HepG2 (cell line): ENCODE data around the gene RSAD1. TPM values are rescaled to one million over a fixed set of nuclear protein-coding genes. Genes with fewer than 3 reads are reported as not detected.

Source experiments
- ATAC-seq: fragments of 200-7000 bp; cut with Tn5 transposase; 3 replicates; pipeline ENCODE4 v1.9.1; 2020; ENCODE audit warnings: mild to moderate bottlenecking, moderate library complexity
- BruUV-seq: library from RNA; stranded (reverse); fragments of 400-500 nt; replicated peaks from 2 replicates; lab custom pipeline; 2021; lab: Mats Ljungman, UMichigan
- CTCF ChIA-PET: fragments of 300-600 bp; formaldehyde crosslinking; extraction: SDS; loops from one replicate; lab custom pipeline; 2021; ENCODE audit warnings: low total read pairs, inconsistent platforms, low intra/inter-chr PET ratio; lab: Yijun Ruan, JAX
- POLR2A ChIA-PET: fragments of 350-600 bp; sonication (Branson Sonifier 250); formaldehyde crosslinking; loops from one replicate; lab custom pipeline; 2020; ENCODE audit warnings: antibody characterized with exemption, inconsistent platforms; lab: Yijun Ruan, JAX
- DNase-seq: peaks from one replicate; pipeline ENCODE4 v3.0.0-alpha.2; 2015; ENCODE audit warnings: low spot score
- FAIRE-seq: peaks from 3 replicates; lab custom pipeline; 2011; peaks lifted over from hg19 to GRCh38; lab: Jason Lieb, UNC
- H2AFZ ChIP-seq: one replicate; pipeline ENCODE4 v1.6.1; 2011; ENCODE audit warnings: low read length, inconsistent platforms
- H3K27ac ChIP-seq: fragments of 300-600 bp; 3 replicates; pipeline ENCODE4 v1.8.0; 2011; ENCODE audit warnings: mixed run types, mild to moderate bottlenecking, mixed read lengths, low read length, inconsistent platforms; ENCODE audit not compliant: insufficient read depth; ENCODE audit errors: extremely low read length
- H3K27me3 ChIP-seq, 2 experiments: fragments of 200-600 bp in 1 of 2; 2 replicates in 1 of 2; 3 replicates in 1 of 2; pipeline versions ENCODE4 v1.6.0 to v1.8.0; 2011; ENCODE audit warnings: low read length in 2 of 2, mild to moderate bottlenecking in 2 of 2, moderate library complexity in 2 of 2, inconsistent platforms in 1 of 2; ENCODE audit not compliant: insufficient read depth in 2 of 2, control insufficient read depth in 1 of 2
- H3K36me3 ChIP-seq, 2 experiments: fragments of 200-600 bp in 1 of 2; replicated peaks in 1 of 2; 2 replicates in 1 of 2; 3 replicates in 1 of 2; pipeline versions ENCODE4 v1.5.1 to v1.8.0; 2011; ENCODE audit warnings: low read length in 2 of 2, inconsistent platforms in 1 of 2; ENCODE audit not compliant: insufficient read depth in 2 of 2, control insufficient read depth in 1 of 2
- H3K4me1 ChIP-seq: 2 replicates; pipeline ENCODE4 v1.5.1; 2012; ENCODE audit warnings: low read length, inconsistent platforms; ENCODE audit not compliant: insufficient read depth
- H3K4me2 ChIP-seq: 2 replicates; pipeline ENCODE4 v1.6.0; 2011; ENCODE audit warnings: low read depth, low read length, inconsistent platforms
- H3K4me3 ChIP-seq, 3 experiments: fragments of 200-600 bp in 1 of 3; sonication (generic), shearing (Covaris generic) in 1 of 3; replicated peaks in 1 of 3; 2 replicates each; pipeline ENCODE4 v1.5.1; 2011 to 2016; ENCODE audit warnings: low read length in 3 of 3, inconsistent platforms in 2 of 3, low read depth in 2 of 3, mild to moderate bottlenecking in 2 of 3, control low read depth in 1 of 3, mixed read lengths in 1 of 3; ENCODE audit not compliant: insufficient read depth in 1 of 3
- H3K79me2 ChIP-seq: one replicate; pipeline ENCODE4 v1.6.1; 2011; ENCODE audit warnings: low read length, inconsistent platforms; ENCODE audit not compliant: insufficient read depth
- H3K9ac ChIP-seq: 2 replicates; pipeline ENCODE4 v1.6.0; 2011; ENCODE audit warnings: mild to moderate bottlenecking, low read depth, low read length, inconsistent platforms; ENCODE audit not compliant: insufficient read depth
- H3K9me3 ChIP-seq: 2 replicates; pipeline ENCODE4 v1.5.1; 2012; ENCODE audit warnings: mild to moderate bottlenecking, low read length
- H4K20me1 ChIP-seq: 2 replicates; pipeline ENCODE4 v1.6.0; 2011; ENCODE audit warnings: inconsistent platforms, mild to moderate bottlenecking, low read length, moderate library complexity; ENCODE audit not compliant: insufficient read depth
- JUNB ChIP-seq: sonication (generic); formaldehyde crosslinking; IDR thresholded peaks from 2 replicates; pipeline ENCODE4 v1.8.0; 2022; ENCODE audit warnings: missing genetic modification reagents, mild to moderate bottlenecking, borderline replicate concordance
- NFE2L2 ChIP-seq: fragments of 150-350 bp; IDR thresholded peaks from 2 replicates; pipeline ENCODE4 v1.6.1; 2014; ENCODE audit warnings: low read length
- POLR2AphosphoS5 ChIP-seq: IDR thresholded peaks from 2 replicates; pipeline ENCODE4 v1.6.1; 2012; ENCODE audit warnings: low read depth, low read length
- SATB2 ChIP-seq: sonication (generic); formaldehyde crosslinking; IDR thresholded peaks from 2 replicates; pipeline ENCODE4 v1.5.0; 2020; ENCODE audit warnings: missing genetic modification reagents
- SOX5 ChIP-seq: IDR thresholded peaks from 2 replicates; pipeline ENCODE4 v1.6.1; 2016; ENCODE audit warnings: borderline replicate concordance
- ZNF264 ChIP-seq: sonication (generic); formaldehyde crosslinking; IDR thresholded peaks from 2 replicates; pipeline ENCODE4 v1.4.0; 2020; ENCODE audit warnings: missing genetic modification reagents
- ZNF350 ChIP-seq: sonication (generic); formaldehyde crosslinking; IDR thresholded peaks from 2 replicates; pipeline ENCODE4 v1.4.0; 2020; ENCODE audit warnings: mild to moderate bottlenecking, low read depth, missing genetic modification reagents, borderline replicate concordance
- WGBS: methylation state at CpG from one replicate; pipeline ENCODE4 v1.1.6; 2017; ENCODE audit warnings: low lambda C conversion rate; 5-methylcytosine and 5-hydroxymethylcytosine counted together
- in situ Hi-C: cut with HindIII; loops from 2 replicates; pipeline ENCODE4 v1.10.0; 2017; ENCODE audit warnings: low pct_unique_long_range_greater_than_20kb; ENCODE audit not compliant: extremely low pct_ligation_motif_present
- intact Hi-C: fragments of 100-400 bp; cut with micrococcal nuclease; formaldehyde crosslinking; loops from one replicate; pipeline ENCODE4 v1.10.0; 2022; ENCODE audit not compliant: unreplicated experiment
- polyA plus RNA-seq, 8 experiments: library from polyadenylated mRNA; depleted of rRNA in 3 of 8; stranded (reverse) in 7 of 8; unstranded in 1 of 8; fragments of >200 nt; fragmentation: Illumina TruSeq in 4 of 8; extraction: Trizol in 4 of 8; gene quantifications; 2 replicates each; pipeline versions ENCODE4 v1.2.1 to v1.2.3, GENCODE V29; 2011 to 2016; ENCODE audit warnings: low read depth in 4 of 8, missing spikeins in 1 of 8, mixed read lengths in 1 of 8; ENCODE audit not compliant: insufficient read depth in 1 of 8
- total RNA-seq, 5 experiments: library from RNA; depleted of rRNA; stranded (reverse); fragments of >200 nt; fragmentation: Illumina TruSeq; extraction: Trizol; gene quantifications; 2 replicates each; pipeline ENCODE4 v1.2.3, GENCODE V29; 2016; ENCODE audit warnings: low read depth in 1 of 5
- TF ChIP-seq, protein P1 (sequence below): sonication (generic); IDR thresholded peaks from 2 replicates; pipeline ENCODE4 v1.6.1; 2016; ENCODE audit warnings: low read depth, borderline replicate concordance
- TF ChIP-seq, protein P2 (sequence below): sonication (generic); formaldehyde crosslinking; conservative IDR thresholded peaks from 2 replicates; pipeline ENCODE4 v1.4.0; 2020; ENCODE audit warnings: mild to moderate bottlenecking, missing genetic modification reagents, moderate library complexity
- TF ChIP-seq, protein P3 (sequence below): IDR thresholded peaks from 2 replicates; pipeline ENCODE4 v1.6.1; 2012; ENCODE audit warnings: low read length, improper control_type of control experiment

Gene RSAD1
- total and polyA plus RNA-seq, 2 of the 13 experiments (the other 11 are each of a cell fraction or from before 2014, with no cell fraction given) = 22.7 to 27.7 TPM

GRCh38 chr17:50469208-50469605 is 9.5 kb upstream of the RSAD1 start (continued):
- TF ChIP-seq SOX5 (CRISPR knock-in tag) (no peak), NFE2L2 (no peak)
- TF ChIP-seq, protein P1, sequence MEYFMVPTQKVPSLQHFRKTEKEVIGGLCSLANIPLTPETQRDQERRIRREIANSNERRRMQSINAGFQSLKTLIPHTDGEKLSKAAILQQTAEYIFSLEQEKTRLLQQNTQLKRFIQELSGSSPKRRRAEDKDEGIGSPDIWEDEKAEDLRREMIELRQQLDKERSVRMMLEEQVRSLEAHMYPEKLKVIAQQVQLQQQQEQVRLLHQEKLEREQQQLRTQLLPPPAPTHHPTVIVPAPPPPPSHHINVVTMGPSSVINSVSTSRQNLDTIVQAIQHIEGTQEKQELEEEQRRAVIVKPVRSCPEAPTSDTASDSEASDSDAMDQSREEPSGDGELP = no peak
- TF ChIP-seq, protein P2, sequence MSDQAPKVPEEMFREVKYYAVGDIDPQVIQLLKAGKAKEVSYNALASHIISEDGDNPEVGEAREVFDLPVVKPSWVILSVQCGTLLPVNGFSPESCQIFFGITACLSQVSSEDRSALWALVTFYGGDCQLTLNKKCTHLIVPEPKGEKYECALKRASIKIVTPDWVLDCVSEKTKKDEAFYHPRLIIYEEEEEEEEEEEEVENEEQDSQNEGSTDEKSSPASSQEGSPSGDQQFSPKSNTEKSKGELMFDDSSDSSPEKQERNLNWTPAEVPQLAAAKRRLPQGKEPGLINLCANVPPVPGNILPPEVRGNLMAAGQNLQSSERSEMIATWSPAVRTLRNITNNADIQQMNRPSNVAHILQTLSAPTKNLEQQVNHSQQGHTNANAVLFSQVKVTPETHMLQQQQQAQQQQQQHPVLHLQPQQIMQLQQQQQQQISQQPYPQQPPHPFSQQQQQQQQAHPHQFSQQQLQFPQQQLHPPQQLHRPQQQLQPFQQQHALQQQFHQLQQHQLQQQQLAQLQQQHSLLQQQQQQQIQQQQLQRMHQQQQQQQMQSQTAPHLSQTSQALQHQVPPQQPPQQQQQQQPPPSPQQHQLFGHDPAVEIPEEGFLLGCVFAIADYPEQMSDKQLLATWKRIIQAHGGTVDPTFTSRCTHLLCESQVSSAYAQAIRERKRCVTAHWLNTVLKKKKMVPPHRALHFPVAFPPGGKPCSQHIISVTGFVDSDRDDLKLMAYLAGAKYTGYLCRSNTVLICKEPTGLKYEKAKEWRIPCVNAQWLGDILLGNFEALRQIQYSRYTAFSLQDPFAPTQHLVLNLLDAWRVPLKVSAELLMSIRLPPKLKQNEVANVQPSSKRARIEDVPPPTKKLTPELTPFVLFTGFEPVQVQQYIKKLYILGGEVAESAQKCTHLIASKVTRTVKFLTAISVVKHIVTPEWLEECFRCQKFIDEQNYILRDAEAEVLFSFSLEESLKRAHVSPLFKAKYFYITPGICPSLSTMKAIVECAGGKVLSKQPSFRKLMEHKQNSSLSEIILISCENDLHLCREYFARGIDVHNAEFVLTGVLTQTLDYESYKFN (CRISPR knock-in tag) = no peak
- TF ChIP-seq, all 625 proteins: peak for 0

GRCh38 chr17:50469671-50470305 is 8.9 kb upstream of the RSAD1 start:
- Histone ChIP-seq H3K36me3 (peaks cover 21 to 23% of the 10 kb centered on the region in 2 experiments; a peak in 4 of 5 replicates), H3K27me3 (no peaks in the 10 kb centered on the region), H3K4me1 (no peaks in the 10 kb centered on the region), H3K9me3 (no peaks in the 10 kb centered on the region), H3K4me2 (no peak overlapping the region), H2AFZ (no peak overlapping the region), H4K20me1 (no peaks in the 10 kb centered on the region), H3K9ac (no peak overlapping the region)
- POLR2A ChIA-PET = no interaction called here
- FAIRE-seq (no peak), DNase-seq (no peak), ATAC-seq (no peak)
- no TSS peak for BruUV-seq
- 95% methylated on average over 19 of the region's 19 CpGs for WGBS
- CTCF ChIA-PET = no interaction called here
- intact Hi-C loops = no loop called here
- no peak for TF ChIP-seq ZNF264 (CRISPR knock-in tag)
- TF ChIP-seq, protein P3, sequence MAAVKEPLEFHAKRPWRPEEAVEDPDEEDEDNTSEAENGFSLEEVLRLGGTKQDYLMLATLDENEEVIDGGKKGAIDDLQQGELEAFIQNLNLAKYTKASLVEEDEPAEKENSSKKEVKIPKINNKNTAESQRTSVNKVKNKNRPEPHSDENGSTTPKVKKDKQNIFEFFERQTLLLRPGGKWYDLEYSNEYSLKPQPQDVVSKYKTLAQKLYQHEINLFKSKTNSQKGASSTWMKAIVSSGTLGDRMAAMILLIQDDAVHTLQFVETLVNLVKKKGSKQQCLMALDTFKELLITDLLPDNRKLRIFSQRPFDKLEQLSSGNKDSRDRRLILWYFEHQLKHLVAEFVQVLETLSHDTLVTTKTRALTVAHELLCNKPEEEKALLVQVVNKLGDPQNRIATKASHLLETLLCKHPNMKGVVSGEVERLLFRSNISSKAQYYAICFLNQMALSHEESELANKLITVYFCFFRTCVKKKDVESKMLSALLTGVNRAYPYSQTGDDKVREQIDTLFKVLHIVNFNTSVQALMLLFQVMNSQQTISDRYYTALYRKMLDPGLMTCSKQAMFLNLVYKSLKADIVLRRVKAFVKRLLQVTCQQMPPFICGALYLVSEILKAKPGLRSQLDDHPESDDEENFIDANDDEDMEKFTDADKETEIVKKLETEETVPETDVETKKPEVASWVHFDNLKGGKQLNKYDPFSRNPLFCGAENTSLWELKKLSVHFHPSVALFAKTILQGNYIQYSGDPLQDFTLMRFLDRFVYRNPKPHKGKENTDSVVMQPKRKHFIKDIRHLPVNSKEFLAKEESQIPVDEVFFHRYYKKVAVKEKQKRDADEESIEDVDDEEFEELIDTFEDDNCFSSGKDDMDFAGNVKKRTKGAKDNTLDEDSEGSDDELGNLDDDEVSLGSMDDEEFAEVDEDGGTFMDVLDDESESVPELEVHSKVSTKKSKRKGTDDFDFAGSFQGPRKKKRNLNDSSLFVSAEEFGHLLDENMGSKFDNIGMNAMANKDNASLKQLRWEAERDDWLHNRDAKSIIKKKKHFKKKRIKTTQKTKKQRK = no peak
- TF ChIP-seq ZNF350 (CRISPR knock-in tag) = no peak
- no peak for TF ChIP-seq POLR2AphosphoS5
- no peak for TF ChIP-seq SATB2 (CRISPR knock-in tag)
- no peak for TF ChIP-seq JUNB
- TF ChIP-seq, all 625 proteins: peak for 0
- no peak overlapping the region for H3K4me3 ChIP-seq
- no peak overlapping the region for H3K27ac ChIP-seq
- in situ Hi-C loops = no loop called here
- H3K79me2 ChIP-seq = no peaks in the 10 kb centered on the region
